ENCODE results near the gene OR5D13.

OR5D13 gene, protein sequence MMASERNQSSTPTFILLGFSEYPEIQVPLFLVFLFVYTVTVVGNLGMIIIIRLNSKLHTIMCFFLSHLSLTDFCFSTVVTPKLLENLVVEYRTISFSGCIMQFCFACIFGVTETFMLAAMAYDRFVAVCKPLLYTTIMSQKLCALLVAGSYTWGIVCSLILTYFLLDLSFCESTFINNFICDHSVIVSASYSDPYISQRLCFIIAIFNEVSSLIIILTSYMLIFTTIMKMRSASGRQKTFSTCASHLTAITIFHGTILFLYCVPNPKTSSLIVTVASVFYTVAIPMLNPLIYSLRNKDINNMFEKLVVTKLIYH

DNA sequence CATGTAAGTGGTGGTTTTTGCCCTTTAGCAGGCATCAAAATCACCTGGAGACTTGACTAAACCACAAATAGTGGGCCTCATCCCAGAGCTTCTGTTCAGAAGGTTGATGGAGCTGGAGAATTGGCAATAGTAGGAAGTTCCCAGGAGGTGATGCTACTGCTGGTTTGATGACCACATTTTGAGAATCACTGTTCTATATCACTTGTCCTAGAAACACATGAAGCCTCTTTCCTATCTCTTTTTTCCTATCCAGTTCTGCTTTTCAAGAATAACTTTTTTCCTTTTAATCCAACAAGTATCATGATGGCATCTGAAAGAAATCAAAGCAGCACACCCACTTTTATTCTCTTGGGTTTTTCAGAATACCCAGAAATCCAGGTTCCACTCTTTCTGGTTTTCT, at the start of gene OR5D13:
OR5D13 (plus strand) TSS at position 301 of the 400 bp plus-strand sequence; CDS start at position 301, 0 bp downstream.
- DNase-seq, result no peak

DNA sequence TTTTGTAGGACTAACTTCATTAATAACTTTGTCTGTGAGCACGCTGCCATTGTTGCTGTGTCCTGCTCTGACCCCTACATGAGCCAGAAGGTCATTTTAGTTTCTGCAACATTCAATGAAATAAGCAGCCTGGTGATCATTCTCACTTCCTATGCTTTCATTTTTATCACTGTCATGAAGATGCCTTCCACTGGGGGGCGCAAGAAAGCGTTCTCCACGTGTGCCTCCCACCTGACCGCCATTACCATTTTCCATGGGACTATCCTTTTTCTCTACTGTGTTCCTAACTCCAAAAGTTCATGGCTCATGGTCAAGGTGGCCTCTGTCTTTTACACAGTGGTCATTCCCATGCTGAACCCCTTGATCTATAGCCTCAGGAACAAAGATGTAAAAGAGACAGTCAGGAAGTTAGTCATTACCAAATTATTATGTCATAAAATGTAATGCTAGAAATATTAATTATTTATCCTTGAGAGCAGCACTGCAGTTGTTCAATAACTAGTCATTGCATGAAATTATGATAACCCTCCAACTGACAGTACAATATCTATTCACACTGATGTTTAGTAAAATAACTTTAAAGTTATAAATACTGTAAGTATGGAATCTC, 46.4 kb upstream of the OR5D13 start:
- DNase-seq, result no peak

DNA sequence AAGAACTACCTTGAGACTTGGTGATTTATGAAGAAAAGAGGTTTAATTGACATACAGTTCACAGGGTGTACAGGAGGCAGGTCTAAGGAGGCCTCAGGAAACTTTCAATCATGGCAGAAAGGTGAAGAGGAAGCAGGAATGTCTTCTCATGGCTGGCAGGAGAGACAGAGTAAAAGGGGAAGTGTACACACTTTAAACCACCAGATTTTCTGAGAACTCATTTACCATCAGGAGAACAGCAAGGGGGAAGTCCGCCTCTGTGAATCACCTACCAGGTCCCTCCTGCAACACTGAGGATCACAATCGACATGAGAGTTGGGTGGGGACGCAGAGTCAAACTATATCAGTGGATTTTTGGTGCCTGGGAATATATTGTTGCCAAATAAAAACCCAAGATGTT, 40.3 kb upstream of the OR5D13 start:
- DNase-seq, result no peak

DNA sequence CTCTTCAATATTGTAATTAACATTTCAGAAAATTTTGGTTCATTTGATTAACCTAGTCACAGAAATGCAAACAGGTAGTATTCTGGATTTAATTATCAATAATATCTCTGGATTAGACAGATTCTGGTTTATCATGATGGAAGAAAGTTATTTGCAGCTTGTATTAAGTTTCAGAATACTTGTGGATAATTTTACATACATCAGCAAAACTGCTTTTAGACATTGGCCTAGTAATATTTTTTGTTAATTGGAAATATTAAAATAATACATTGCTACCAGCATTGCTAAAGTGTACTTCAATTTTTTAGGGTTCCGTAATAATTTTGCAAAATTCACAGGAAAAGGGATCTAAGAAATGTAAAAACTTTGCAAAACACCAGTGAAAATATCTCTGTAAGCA, 18.4 kb downstream of the OR5D13 start:
- no peak for DNase-seq

DNA sequence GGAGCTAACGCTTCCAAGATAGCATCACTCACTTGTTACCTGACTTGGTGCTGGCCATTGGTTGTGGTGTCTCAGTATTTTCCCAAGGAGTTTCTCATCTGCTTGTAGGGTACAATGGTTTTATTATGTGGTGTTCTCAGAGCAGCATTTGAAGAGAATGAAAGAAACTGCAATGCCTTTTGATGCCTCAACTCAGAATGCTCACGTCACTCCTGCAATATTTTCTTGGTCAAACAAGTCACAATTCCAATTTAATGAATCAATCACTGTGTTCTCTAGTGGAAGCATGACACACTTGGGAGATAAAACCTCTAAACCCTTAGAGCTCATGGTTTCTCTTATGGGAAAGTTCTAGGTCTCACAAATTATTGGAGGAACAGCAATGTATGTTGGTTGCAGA, 20.1 kb downstream of the OR5D13 start:
- no peak for DNase-seq

DNA sequence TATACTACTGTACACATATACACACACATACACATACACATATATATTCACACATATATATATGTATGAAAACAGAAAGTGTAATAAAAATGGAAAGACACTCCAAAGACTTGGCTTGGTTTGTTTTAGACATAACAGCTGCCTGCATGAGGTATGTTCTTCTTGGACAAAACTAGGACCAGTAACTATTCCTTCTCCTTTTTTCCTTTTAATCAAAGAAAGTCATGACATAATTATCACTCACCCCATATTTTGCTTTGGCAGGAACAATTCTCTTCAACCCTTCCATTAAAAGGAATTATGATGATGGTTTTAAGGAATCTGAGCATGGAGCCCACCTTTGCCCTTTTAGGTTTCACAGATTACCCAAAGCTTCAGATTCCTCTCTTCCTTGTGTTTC, 22.0 kb downstream of the OR5D13 start, which contains the start of gene OR5D14:
OR5D14 (plus strand) TSS at position 301 of the 400 bp plus-strand sequence; CDS start at position 301, 0 bp downstream.
- no peak for DNase-seq

DNA sequence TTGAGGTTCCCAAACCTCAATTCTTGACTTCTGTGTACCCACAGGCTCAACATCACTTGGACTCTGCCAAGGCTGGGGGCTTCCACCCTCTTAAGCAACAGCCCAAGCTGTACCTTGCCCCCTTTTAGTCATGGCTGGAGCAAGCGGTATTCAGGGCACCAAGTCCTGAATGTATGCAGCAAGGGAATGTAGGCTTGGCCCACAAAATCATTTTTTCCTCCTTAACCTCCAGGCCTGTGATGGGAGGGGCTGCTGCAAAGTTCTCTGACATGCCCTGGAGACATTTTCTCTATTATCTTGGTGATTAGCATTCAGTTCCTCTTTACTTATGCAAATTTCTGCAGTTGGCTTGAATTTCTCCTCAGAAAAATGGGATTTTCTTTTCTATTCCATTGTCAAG, 33.0 kb downstream of the OR5D13 start:
- no peak for DNase-seq

DNA sequence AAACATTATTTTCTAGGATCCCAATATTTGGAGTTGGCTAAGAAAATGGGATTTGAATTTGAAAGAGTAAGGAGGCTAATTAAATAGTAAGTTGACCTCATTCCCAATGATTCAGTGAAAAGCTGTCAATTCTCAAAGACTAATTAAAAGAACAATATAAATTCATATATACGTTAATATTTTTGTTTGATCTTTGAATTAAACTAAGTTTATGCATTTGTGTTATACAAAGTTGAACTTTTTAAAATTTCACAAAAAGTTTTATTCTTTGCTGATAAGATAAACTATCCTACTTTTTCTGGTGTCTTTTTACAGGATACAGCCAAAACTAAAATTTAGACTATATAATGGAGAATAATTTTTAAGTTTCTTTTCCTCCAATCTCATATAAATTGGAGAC, 37.8 kb downstream of the OR5D13 start, which contains the start of gene OR5L1:
OR5L1 (plus strand) TSS at position 301 of the 400 bp plus-strand sequence. CDS start 100 bp downstream, outside the sequence.
- no peak for DNase-seq

DNA sequence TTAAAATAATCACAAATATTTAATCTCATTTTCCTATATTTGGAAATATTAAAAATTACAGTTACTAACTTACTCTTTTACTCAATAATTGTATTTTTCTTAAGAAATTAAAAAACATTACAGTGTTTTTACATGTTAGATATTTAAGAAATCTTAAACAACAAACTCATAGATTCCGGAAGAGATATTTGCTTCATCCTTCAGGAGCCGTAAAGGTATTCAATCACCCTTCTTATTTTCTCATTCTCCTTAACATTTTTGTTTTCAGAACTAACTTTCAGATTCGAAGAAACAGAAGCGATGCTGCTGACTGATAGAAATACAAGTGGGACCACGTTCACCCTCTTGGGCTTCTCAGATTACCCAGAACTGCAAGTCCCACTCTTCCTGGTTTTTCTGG, 46.1 kb downstream of the OR5D13 start, which contains the start of gene OR5D18:
OR5D18 (plus strand) TSS at position 301 of the 400 bp plus-strand sequence; CDS start at position 301, 0 bp downstream.
- no peak for DNase-seq

Measured in hypothalamus (tissue), 51 donors.